HG02763 (cell line): Measurements from ENCODE around the gene PDE3B.
"Not testable (repeated sequence)": the region's sequence is repeated elsewhere in the genome, so short reads cannot be mapped to it uniquely, and the experiment has no call there.

Experiments
- ATAC-seq: cut with Tn5 transposase; IDR thresholded peaks from one replicate; pipeline ENCODE4 v1.9.1; 2021; ENCODE audit warnings: mild to moderate bottlenecking, moderate library complexity; ENCODE audit not compliant: unreplicated experiment

Gene PDE3B

GRCh38 chr11:14673824-14674405, 30.3 kb downstream of the PDE3B start:
- ATAC-seq, result no peak

- no peak for ATAC-seq
Measured at GRCh38 chr11:14676068-14676467, 32.5 kb downstream of the PDE3B start.

- no peak for ATAC-seq
Measured at GRCh38 chr11:14677146-14677545, 33.5 kb downstream of the PDE3B start.

GRCh38 chr11:14678350-14678749, 34.7 kb downstream of the PDE3B start:
- ATAC-seq, result no peak

GRCh38 chr11:14679662-14680061, 36.1 kb downstream of the PDE3B start:
- ATAC-seq, result no peak

- not testable (repeated sequence) for ATAC-seq
Measured at GRCh38 chr11:14684234-14684915, 40.8 kb downstream of the PDE3B start.

- ATAC-seq, result no peak
Measured at GRCh38 chr11:14687456-14687855, 43.9 kb downstream of the PDE3B start.

GRCh38 chr11:14687943-14688627, 44.5 kb downstream of the PDE3B start:
- ATAC-seq, result no peak

GRCh38 chr11:14695656-14696055, 52.1 kb downstream of the PDE3B start:
- not testable (repeated sequence) for ATAC-seq

- ATAC-seq, result no peak
Measured at GRCh38 chr11:14698771-14699170, 55.2 kb downstream of the PDE3B start.

GRCh38 chr11:14700593-14700992, 57.0 kb downstream of the PDE3B start:
- no peak for ATAC-seq

- ATAC-seq, result no peak
Measured at GRCh38 chr11:14702760-14703159, 59.2 kb downstream of the PDE3B start.

GRCh38 chr11:14703731-14704130, 60.1 kb downstream of the PDE3B start:
- no peak for ATAC-seq

- ATAC-seq, result no peak
Measured at GRCh38 chr11:14705067-14705466, 61.5 kb downstream of the PDE3B start.

- ATAC-seq, result no peak
Measured at GRCh38 chr11:14713496-14714244, 70.1 kb downstream of the PDE3B start.

- ATAC-seq, result not testable (repeated sequence)
Measured at GRCh38 chr11:14715669-14716068, 72.1 kb downstream of the PDE3B start.

GRCh38 chr11:14722496-14722895, 78.9 kb downstream of the PDE3B start:
- no peak for ATAC-seq

- no peak for ATAC-seq
Measured at GRCh38 chr11:14725150-14725549, 81.5 kb downstream of the PDE3B start.

GRCh38 chr11:14727215-14727614, 83.6 kb downstream of the PDE3B start:
- no peak for ATAC-seq

- no peak for ATAC-seq
Measured at GRCh38 chr11:14727746-14728145, 84.1 kb downstream of the PDE3B start.

GRCh38 chr11:14740539-14740938, 96.9 kb downstream of the PDE3B start:
- not testable (repeated sequence) for ATAC-seq
